ENCODE measurements around the gene NUP62.

The NUP62 gene

GRCh38 chr19:49952906-49953305 lies 23.6 kb upstream of the NUP62 start:
- no peak for ATAC-seq
- TF ChIP-seq, protein P1, sequence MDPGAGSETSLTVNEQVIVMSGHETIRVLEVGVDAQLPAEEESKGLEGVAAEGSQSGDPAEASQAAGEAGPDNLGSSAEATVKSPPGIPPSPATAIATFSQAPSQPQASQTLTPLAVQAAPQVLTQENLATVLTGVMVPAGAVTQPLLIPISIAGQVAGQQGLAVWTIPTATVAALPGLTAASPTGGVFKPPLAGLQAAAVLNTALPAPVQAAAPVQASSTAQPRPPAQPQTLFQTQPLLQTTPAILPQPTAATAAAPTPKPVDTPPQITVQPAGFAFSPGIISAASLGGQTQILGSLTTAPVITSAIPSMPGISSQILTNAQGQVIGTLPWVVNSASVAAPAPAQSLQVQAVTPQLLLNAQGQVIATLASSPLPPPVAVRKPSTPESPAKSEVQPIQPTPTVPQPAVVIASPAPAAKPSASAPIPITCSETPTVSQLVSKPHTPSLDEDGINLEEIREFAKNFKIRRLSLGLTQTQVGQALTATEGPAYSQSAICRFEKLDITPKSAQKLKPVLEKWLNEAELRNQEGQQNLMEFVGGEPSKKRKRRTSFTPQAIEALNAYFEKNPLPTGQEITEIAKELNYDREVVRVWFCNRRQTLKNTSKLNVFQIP (CRISPR knock-in tag; IDR thresholded peaks at IDR 0.05; ENCODE audit: borderline replicate concordance, low read depth): no peak
- no peak for TF ChIP-seq GLIS3 (CRISPR knock-in tag; IDR thresholded peaks at IDR 0.05)
- no peak for TF ChIP-seq ZFP3 (CRISPR knock-in tag; IDR thresholded peaks at IDR 0.05)
- no peak for TF ChIP-seq TOX (CRISPR knock-in tag; IDR thresholded peaks at IDR 0.05; ENCODE audit: borderline replicate concordance)
- TF ChIP-seq, protein P2, sequence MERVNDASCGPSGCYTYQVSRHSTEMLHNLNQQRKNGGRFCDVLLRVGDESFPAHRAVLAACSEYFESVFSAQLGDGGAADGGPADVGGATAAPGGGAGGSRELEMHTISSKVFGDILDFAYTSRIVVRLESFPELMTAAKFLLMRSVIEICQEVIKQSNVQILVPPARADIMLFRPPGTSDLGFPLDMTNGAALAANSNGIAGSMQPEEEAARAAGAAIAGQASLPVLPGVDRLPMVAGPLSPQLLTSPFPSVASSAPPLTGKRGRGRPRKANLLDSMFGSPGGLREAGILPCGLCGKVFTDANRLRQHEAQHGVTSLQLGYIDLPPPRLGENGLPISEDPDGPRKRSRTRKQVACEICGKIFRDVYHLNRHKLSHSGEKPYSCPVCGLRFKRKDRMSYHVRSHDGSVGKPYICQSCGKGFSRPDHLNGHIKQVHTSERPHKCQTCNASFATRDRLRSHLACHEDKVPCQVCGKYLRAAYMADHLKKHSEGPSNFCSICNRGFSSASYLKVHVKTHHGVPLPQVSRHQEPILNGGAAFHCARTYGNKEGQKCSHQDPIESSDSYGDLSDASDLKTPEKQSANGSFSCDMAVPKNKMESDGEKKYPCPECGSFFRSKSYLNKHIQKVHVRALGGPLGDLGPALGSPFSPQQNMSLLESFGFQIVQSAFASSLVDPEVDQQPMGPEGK (CRISPR knock-in tag; IDR thresholded peaks at IDR 0.05; ENCODE audit: borderline replicate concordance): no peak
- TF ChIP-seq CSDC2 (CRISPR knock-in tag; IDR thresholded peaks at IDR 0.05): no peak
- no peak for TF ChIP-seq CSRNP3 (CRISPR knock-in tag; IDR thresholded peaks at IDR 0.05)
- TF ChIP-seq RARB (CRISPR knock-in tag; IDR thresholded peaks at IDR 0.05): no peak

GRCh38 chr19:49952479-49952836 lies 23.2 kb upstream of the NUP62 start:
- TF ChIP-seq ZFP30 (CRISPR knock-in tag; IDR thresholded peaks at IDR 0.05) (no peak), ISL1 (CRISPR knock-in tag; IDR thresholded peaks at IDR 0.05) (no peak), GLIS3 (CRISPR knock-in tag; IDR thresholded peaks at IDR 0.05) (no peak), ZNF565 (CRISPR knock-in tag; conservative IDR thresholded peaks at IDR 0.05; ENCODE audit: low read depth) (no peak), BACH2 (CRISPR knock-in tag; IDR thresholded peaks at IDR 0.05; ENCODE audit: borderline replicate concordance) (no peak), SNAI2 (CRISPR knock-in tag; IDR thresholded peaks at IDR 0.05) (no peak), OSR1 (CRISPR knock-in tag; IDR thresholded peaks at IDR 0.05) (no peak), TOX (CRISPR knock-in tag; IDR thresholded peaks at IDR 0.05; ENCODE audit: borderline replicate concordance) (no peak), ESRRG (CRISPR knock-in tag; IDR thresholded peaks at IDR 0.05) (no peak)
- TF ChIP-seq, protein P1 (CRISPR knock-in tag; IDR thresholded peaks at IDR 0.05; ENCODE audit: borderline replicate concordance, low read depth): no peak
- TF ChIP-seq, protein P3, sequence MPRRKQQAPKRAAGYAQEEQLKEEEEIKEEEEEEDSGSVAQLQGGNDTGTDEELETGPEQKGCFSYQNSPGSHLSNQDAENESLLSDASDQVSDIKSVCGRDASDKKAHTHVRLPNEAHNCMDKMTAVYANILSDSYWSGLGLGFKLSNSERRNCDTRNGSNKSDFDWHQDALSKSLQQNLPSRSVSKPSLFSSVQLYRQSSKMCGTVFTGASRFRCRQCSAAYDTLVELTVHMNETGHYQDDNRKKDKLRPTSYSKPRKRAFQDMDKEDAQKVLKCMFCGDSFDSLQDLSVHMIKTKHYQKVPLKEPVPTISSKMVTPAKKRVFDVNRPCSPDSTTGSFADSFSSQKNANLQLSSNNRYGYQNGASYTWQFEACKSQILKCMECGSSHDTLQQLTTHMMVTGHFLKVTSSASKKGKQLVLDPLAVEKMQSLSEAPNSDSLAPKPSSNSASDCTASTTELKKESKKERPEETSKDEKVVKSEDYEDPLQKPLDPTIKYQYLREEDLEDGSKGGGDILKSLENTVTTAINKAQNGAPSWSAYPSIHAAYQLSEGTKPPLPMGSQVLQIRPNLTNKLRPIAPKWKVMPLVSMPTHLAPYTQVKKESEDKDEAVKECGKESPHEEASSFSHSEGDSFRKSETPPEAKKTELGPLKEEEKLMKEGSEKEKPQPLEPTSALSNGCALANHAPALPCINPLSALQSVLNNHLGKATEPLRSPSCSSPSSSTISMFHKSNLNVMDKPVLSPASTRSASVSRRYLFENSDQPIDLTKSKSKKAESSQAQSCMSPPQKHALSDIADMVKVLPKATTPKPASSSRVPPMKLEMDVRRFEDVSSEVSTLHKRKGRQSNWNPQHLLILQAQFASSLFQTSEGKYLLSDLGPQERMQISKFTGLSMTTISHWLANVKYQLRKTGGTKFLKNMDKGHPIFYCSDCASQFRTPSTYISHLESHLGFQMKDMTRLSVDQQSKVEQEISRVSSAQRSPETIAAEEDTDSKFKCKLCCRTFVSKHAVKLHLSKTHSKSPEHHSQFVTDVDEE (CRISPR knock-in tag; IDR thresholded peaks at IDR 0.05): no peak
- no peak for ATAC-seq

DNA sequence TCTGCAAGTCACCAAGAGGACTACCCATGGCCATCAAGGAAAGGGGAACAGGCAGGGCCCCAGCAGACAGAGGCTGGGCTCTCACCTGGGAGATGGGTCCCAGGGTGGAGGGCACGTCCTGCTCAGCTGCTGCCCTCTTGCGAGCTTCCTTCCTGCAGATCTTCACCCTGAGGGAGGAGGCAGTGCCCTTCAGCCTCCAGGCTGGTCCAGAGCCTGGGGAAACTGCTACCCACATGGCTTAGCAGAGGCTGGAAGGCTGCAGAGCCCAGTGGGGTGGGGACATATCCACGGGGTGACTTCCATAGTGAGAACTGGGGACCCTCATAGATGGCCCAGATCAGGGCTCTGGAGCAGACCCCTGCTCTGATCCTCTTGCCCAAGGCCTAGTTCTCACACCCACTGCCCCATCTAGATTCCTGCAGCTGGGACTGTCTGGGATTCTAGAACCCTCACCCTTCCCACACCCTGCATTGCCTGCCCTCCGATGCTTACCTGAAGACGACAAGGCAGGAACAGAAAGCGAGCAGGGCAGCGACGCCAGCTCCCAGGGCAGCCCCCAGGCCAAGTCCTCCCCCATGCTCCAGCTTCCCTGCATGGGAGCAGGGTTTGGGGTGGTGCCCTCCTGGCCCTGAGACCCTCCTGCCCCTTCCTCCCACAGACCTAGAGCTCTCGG lies 22.6 kb upstream of the NUP62 start:
- no peak for ATAC-seq
- TF ChIP-seq CREB5 (CRISPR knock-in tag; IDR thresholded peaks at IDR 0.05; ENCODE audit: low read depth) (no peak), TOX (CRISPR knock-in tag; IDR thresholded peaks at IDR 0.05; ENCODE audit: borderline replicate concordance) (no peak), ISL1 (CRISPR knock-in tag; IDR thresholded peaks at IDR 0.05) (no peak), OSR1 (CRISPR knock-in tag; IDR thresholded peaks at IDR 0.05) (no peak), SNAI2 (CRISPR knock-in tag; IDR thresholded peaks at IDR 0.05) (no peak), ZC3H10 (CRISPR knock-in tag; IDR thresholded peaks at IDR 0.05) (no peak), BACH2 (CRISPR knock-in tag; IDR thresholded peaks at IDR 0.05; ENCODE audit: borderline replicate concordance) (no peak), ZFP3 (CRISPR knock-in tag; IDR thresholded peaks at IDR 0.05) (no peak), ZFP30 (CRISPR knock-in tag; IDR thresholded peaks at IDR 0.05) (no peak), ZNF70 (CRISPR knock-in tag; IDR thresholded peaks at IDR 0.05) (no peak), ESRRG (CRISPR knock-in tag; IDR thresholded peaks at IDR 0.05) (no peak)
- TF ChIP-seq, protein P1 (CRISPR knock-in tag; IDR thresholded peaks at IDR 0.05; ENCODE audit: borderline replicate concordance, low read depth): no peak
- TF ChIP-seq, protein P3 (CRISPR knock-in tag; IDR thresholded peaks at IDR 0.05): no peak
